GM19043 (cell line): ENCODE measurements around the gene GPR89A.
"Not testable (repeated sequence)": the region's sequence is repeated elsewhere in the genome, so short reads cannot be mapped to it uniquely, and the experiment has no call there.

Source experiments
- ATAC-seq: cut with Tn5 transposase; IDR thresholded peaks from one replicate; pipeline ENCODE4 v1.9.1; 2021; ENCODE audit warnings: low read depth; ENCODE audit not compliant: unreplicated experiment

Gene GPR89A

DNA sequence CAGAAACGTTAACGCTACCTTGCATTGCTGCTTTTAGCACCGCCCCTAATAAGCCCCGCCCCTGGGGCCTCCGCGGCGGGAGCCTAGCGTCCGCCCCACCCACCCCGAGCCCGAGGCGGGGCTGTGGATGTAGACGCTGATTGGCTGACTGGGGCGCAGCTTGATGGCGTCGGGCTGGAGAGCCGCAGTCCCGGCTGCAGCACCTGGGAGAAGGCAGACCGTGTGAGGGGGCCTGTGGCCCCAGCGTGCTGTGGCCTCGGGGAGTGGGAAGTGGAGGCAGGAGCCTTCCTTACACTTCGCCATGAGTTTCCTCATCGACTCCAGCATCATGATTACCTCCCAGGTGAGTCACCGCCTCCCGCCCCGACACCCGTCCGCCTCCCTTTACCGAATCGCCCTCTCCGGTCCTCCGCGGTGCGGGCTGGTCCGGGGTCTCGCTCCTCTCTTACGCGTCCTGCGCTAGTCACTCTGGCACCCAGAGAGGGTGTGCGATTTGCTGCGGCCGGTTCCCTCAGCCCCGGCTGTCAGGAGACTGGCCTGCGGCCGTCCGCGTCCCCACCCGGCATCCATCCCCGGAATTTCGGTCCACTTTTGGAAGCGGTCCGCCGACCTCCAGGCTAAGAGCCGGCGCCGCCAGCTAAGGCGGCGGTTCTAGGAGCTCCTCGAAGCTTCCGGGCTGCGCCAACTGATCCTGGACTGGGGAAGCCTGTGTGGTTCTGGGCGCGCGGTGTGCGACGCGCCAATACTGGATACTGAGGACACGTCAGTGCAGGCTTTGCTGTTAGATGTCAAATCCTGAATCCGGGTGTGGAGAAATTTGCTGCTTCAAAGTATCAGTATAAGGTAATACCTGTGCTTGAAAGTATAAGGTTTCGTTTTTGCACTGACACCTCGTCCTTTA lies at the start of gene GPR89A:
TSS of gene GPR89A (plus strand) at position 156 of the 901 bp plus-strand sequence. CDS start at position 302, 146 bp downstream.
- ATAC-seq = peak; percentile 92

DNA sequence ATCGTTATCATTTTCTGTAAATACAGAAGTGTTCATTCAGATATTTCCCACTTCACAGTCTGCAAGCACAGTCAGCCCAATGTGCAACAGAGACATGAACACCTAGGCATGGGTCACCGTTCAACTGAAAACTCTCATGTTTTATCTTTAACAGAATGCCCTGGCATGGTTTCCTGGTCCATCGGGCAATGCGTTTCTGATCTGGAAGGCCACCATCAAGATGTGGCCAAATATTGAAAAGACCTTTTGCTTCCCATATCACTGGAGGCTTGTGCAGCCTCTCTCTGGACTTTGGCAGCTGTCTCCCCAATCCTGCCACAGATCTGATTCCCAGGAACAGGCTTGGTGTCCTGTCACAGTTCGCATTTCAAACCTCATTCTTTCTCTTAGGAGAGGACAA lies 21.0 kb upstream of the GPR89A start:
- ATAC-seq = not testable (repeated sequence)

- ATAC-seq = not testable (repeated sequence)
Observed at GRCh38 chr1:145590806-145591205, 17.0 kb upstream of the GPR89A start.

- ATAC-seq = not testable (repeated sequence)
Observed at GRCh38 chr1:145592347-145592746, 15.4 kb upstream of the GPR89A start.

- not testable (repeated sequence) for ATAC-seq
Observed at GRCh38 chr1:145595421-145595820, 12.4 kb upstream of the GPR89A start.

- not testable (repeated sequence) for ATAC-seq
Observed at GRCh38 chr1:145596236-145596635, 11.6 kb upstream of the GPR89A start.

DNA sequence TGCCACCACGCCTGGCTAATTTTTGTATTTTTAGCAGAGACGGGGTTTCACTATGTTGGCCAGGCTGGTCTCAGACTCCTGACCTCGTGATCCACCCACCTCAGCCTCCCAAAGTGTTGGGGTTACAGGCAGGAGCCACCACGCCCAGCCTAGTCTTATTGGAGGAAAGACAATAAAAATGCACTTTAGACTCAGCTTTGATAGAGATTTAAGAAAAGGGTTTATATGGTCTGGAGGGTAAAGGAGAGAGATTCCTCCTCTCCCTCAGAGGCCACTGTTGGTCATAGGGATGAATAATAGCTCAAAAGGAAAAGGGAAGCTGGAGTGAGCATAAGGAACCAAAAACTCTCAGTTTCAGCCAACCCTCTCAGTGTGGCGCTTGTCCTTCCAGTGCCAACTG lies 8.4 kb upstream of the GPR89A start:
- ATAC-seq = not testable (repeated sequence)

- ATAC-seq = no peak
Observed at GRCh38 chr1:145601593-145601992, 6.2 kb upstream of the GPR89A start.

DNA sequence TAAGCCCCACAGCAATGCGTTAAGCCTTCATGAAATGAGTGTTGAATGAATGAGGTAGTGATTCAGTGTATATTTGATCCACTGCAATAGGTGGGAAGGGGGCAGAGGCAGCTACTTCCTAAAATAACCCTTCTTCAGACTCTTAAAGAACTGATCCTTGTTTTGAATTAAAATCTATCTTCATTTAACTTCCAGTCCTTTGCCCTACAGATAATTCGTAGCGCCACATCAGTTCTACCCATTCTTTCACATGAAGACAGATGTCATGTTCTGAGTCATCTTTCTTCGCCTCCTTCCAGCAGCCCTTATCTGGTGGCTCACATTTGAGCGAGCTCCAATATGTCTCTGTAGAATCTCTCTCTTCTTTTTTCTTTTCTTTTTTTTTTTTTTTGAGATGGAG lies 948 bp upstream of the GPR89A start:
- ATAC-seq = not testable (repeated sequence)

DNA sequence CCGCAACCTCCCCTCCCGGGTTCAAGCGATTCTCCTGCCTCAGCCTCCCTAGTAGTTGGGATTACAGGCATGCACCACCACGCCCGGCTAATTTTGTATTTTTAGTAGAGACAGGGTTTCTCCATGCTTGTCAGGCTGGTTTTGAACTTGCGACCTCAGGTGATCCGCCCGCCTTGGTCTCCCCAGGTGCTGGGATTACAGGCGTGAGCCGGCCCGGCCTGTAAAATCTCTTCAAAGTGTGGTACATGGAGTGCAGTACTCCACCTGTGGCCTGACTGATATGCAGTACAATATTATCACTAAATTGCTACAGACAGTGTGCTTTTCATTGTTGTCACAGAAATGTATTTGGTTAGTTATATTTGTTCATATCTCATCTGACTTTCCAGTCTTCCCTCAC lies 499 bp upstream of the GPR89A start:
- not testable (repeated sequence) for ATAC-seq

DNA sequence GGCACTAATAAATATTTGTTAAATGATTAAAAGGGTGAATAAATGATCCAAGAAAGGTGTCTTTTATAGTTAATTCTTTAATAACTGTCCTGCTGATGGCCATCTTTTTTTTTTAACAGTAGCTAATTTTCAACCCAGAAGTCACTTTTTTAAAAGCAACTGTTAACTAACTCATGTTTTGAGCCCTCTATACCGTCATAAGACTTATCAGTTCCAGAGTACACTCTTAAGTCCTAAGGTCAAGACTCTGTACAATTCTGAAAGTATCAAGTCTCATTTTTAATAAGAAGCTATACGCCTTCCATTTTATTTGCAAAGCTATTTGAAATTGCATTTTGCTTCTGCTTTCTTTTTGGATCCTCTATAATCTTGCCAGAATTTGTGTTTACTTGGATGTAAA lies 3.0 kb downstream of the GPR89A start:
- not testable (repeated sequence) for ATAC-seq

- ATAC-seq = not testable (repeated sequence)
Observed at GRCh38 chr1:145620073-145620472, 12.3 kb downstream of the GPR89A start.

GRCh38 chr1:145622177-145622576 lies 14.4 kb downstream of the GPR89A start:
- not testable (repeated sequence) for ATAC-seq

DNA sequence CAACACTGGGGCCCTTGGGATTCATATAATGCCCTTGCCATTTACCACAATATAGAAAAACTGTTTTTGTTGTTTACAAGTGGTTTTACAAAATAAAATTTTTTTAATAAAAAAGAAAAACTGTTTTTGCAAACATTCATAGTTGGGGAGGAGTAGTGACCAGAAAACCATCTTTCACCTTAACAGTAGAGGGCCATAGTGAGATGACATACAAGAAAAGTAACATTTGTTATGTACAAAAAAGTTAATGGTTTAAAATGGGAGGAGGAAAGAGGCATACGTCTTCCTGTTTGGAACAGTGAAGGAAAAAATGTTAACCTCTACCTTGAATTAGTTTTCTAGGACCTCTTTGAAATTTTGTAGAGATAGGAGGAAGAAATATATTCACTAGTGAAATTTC lies 28.4 kb downstream of the GPR89A start:
- not testable (repeated sequence) for ATAC-seq

GRCh38 chr1:145641886-145642285 lies 34.1 kb downstream of the GPR89A start:
- not testable (repeated sequence) for ATAC-seq

GRCh38 chr1:145643990-145644389 lies 36.2 kb downstream of the GPR89A start:
- ATAC-seq = not testable (repeated sequence)

DNA sequence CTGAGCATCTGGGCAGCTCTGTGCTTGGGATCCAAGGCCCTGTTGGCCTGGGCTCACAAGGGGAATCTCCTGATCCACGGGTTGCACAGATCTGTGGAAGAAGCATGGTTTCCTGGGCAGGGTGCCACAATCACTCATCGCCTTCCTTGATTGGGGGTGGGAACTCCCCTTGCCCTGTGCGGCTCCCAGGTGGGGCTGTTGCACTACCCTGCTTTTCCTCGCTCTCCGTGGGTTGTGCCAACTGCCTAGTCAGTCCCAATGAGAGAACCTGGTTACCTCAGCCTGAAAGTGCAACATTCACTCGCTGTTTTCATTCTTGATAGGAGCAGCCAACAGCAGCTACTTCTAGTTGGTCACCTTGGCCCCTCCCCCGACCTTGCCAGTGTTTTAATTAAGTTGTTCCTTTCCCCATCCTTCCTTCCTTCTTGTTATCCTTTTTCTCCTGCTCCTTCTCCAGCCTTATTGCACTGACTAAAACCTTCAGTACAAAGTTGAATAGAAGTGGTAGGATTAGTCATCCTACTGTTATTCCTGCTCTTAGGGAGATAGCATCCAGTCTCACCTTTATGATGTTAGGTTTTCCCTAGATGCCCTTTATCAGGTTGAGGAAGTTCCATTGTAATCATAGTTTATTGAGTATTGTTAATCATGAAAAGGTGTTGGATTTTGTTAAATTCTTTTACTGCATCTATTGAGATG lies 48.6 kb downstream of the GPR89A start:
- ATAC-seq = not testable (repeated sequence)

- ATAC-seq = not testable (repeated sequence)
Observed at GRCh38 chr1:145662502-145662901, 54.7 kb downstream of the GPR89A start.

GRCh38 chr1:145665015-145665414 lies 57.2 kb downstream of the GPR89A start:
- ATAC-seq = not testable (repeated sequence)

GRCh38 chr1:145670995-145671745 lies 63.4 kb downstream of the GPR89A start:
- ATAC-seq = not testable (repeated sequence)

GRCh38 chr1:145673217-145673616 lies 65.4 kb downstream of the GPR89A start:
- not testable (repeated sequence) for ATAC-seq
